SJCRH30 (cell line): ENCODE results near the gene ACAT1. TPM values are rescaled to one million over a fixed set of nuclear protein-coding genes. Genes with fewer than 3 reads are reported as not detected.
A peak's percentile ranks its signal among the peaks of the same experiment; 100 is the strongest.
"Not testable (repeated sequence)": the region's sequence is repeated elsewhere in the genome, so short reads cannot be mapped to it uniquely, and the experiment has no call there.

ENCODE experiments used
- DNase-seq, 2 experiments: peaks; one replicate each; pipeline ENCODE4 v3.0.0-alpha.2; 2015 to 2020
- H3K27ac ChIP-seq: fragments of 250-450 bp; sonication (Bioruptor Pico); 2 replicates; pipeline ENCODE4 v1.5.1; 2020; ENCODE audit warnings: mild to moderate bottlenecking, moderate library complexity
- H3K27me3 ChIP-seq: fragments of 250-450 bp; sonication (Bioruptor Pico); 2 replicates; pipeline ENCODE4 v1.5.1; 2020; ENCODE audit warnings: mild to moderate bottlenecking, moderate library complexity
- H3K36me3 ChIP-seq: fragments of 250-450 bp; sonication (Bioruptor Pico); 2 replicates; pipeline ENCODE4 v1.5.1; 2020; ENCODE audit warnings: mild to moderate bottlenecking, moderate library complexity
- H3K4me1 ChIP-seq: fragments of 250-450 bp; sonication (Bioruptor Pico); 2 replicates; pipeline ENCODE4 v1.5.1; 2020; ENCODE audit warnings: mild to moderate bottlenecking, moderate library complexity
- H3K4me3 ChIP-seq: fragments of 250-450 bp; sonication (Bioruptor Pico); 2 replicates; pipeline ENCODE4 v1.5.1; 2020; ENCODE audit warnings: mild to moderate bottlenecking, moderate library complexity
- H3K9me3 ChIP-seq: fragments of 250-450 bp; sonication (Bioruptor Pico); replicated peaks from 2 replicates; pipeline ENCODE4 v1.5.1; 2020; ENCODE audit warnings: mild to moderate bottlenecking, moderate library complexity
- total RNA-seq: library from RNA; depleted of rRNA; stranded (reverse); fragments of >200 nt; shearing (Covaris generic); gene quantifications from 2 replicates; pipeline ENCODE4 v1.2.3, GENCODE V29; 2014

The ACAT1 gene
- total RNA-seq, 1 experiment from 2014 or later: 65.9 TPM

GRCh38 chr11:108128772-108129171 is 7.4 kb downstream of the ACAT1 start:
- Histone ChIP-seq H3K36me3 (no peaks in the 10 kb centered on the region), H3K27ac (no peak overlapping the region), H3K27me3 (no peaks in the 10 kb centered on the region), H3K4me3 (no peak overlapping the region), H3K9me3 (no peaks in the 10 kb centered on the region), H3K4me1 (no peaks in the 10 kb centered on the region)
- no peak for DNase-seq

GRCh38 chr11:108131993-108132392 is 10.6 kb downstream of the ACAT1 start:
- Histone ChIP-seq H3K4me1 (no peaks in the 10 kb centered on the region), H3K27ac (no peak overlapping the region), H3K4me3 (no peak overlapping the region), H3K27me3 (no peaks in the 10 kb centered on the region), H3K9me3 (no peaks in the 10 kb centered on the region), H3K36me3 (no peaks in the 10 kb centered on the region)
- no peak for DNase-seq

GRCh38 chr11:108132993-108133538 is 11.7 kb downstream of the ACAT1 start:
- not testable (repeated sequence) for H3K4me1 ChIP-seq, H3K27ac ChIP-seq, H3K27me3 ChIP-seq, H3K4me3 ChIP-seq, H3K9me3 ChIP-seq, H3K36me3 ChIP-seq, DNase-seq

GRCh38 chr11:108135845-108136544 is 14.6 kb downstream of the ACAT1 start:
- no peak for DNase-seq
- H3K36me3 ChIP-seq: no peaks in the 10 kb centered on the region
- H3K27ac ChIP-seq: no peak overlapping the region
- H3K27me3 ChIP-seq: no peaks in the 10 kb centered on the region
- H3K9me3 ChIP-seq: no peaks in the 10 kb centered on the region
- no peaks in the 10 kb centered on the region for H3K4me1 ChIP-seq
- H3K4me3 ChIP-seq: no peak overlapping the region

GRCh38 chr11:108137212-108137611 is 15.8 kb downstream of the ACAT1 start:
- Histone ChIP-seq H3K27me3 (no peaks in the 10 kb centered on the region), H3K9me3 (no peaks in the 10 kb centered on the region), H3K4me3 (no peak overlapping the region), H3K27ac (no peak overlapping the region), H3K36me3 (0 out of 2 replicates have a peak, but pooled peaks cover 2% of the 10 kb centered on the region), H3K4me1 (no peaks in the 10 kb centered on the region)
- no peak for DNase-seq

- peak in 1 of 2 experiments; percentile 17 for DNase-seq
- Histone ChIP-seq H3K27ac (no peak overlapping the region), H3K4me1 (no peaks in the 10 kb centered on the region), H3K4me3 (no peak overlapping the region), H3K27me3 (no peaks in the 10 kb centered on the region), H3K9me3 (no peaks in the 10 kb centered on the region), H3K36me3 (peaks cover 13% of the 10 kb centered on the region)
Measured at GRCh38 chr11:108142304-108142703, 20.9 kb downstream of the ACAT1 start.

GRCh38 chr11:108144615-108145014 is 23.2 kb downstream of the ACAT1 start:
- H3K27me3 ChIP-seq: no peaks in the 10 kb centered on the region
- no peak overlapping the region for H3K4me3 ChIP-seq
- DNase-seq: no peak
- no peak overlapping the region for H3K27ac ChIP-seq
- no peaks in the 10 kb centered on the region for H3K4me1 ChIP-seq
- H3K36me3 ChIP-seq: peaks cover 16% of the 10 kb centered on the region
- H3K9me3 ChIP-seq: no peaks in the 10 kb centered on the region

- DNase-seq: no peak
- peaks cover 25% of the 10 kb centered on the region for H3K36me3 ChIP-seq
Measured at GRCh38 chr11:108147150-108147549, 25.8 kb downstream of the ACAT1 start.

GRCh38 chr11:108148556-108148955 is 27.2 kb downstream of the ACAT1 start:
- no peaks in the 10 kb centered on the region for H3K9me3 ChIP-seq
- H3K27me3 ChIP-seq: no peaks in the 10 kb centered on the region
- peaks cover 23% of the 10 kb centered on the region for H3K36me3 ChIP-seq
- no peaks in the 10 kb centered on the region for H3K4me1 ChIP-seq
- no peak overlapping the region for H3K4me3 ChIP-seq
- H3K27ac ChIP-seq: no peak overlapping the region
- no peak for DNase-seq

More at GRCh38 chr11:108147150-108147549, 25.8 kb downstream of the ACAT1 start:
- Histone ChIP-seq H3K27me3 (no peaks in the 10 kb centered on the region), H3K9me3 (no peaks in the 10 kb centered on the region), H3K27ac (no peak overlapping the region), H3K4me3 (no peak overlapping the region), H3K4me1 (no peaks in the 10 kb centered on the region)

- Histone ChIP-seq H3K9me3 (no peaks in the 10 kb centered on the region), H3K4me1 (no peaks in the 10 kb centered on the region), H3K36me3 (peaks cover 31% of the 10 kb centered on the region), H3K4me3 (no peak overlapping the region), H3K27me3 (no peaks in the 10 kb centered on the region), H3K27ac (no peak overlapping the region)
- DNase-seq: no peak
Measured at GRCh38 chr11:108154591-108154990, 33.2 kb downstream of the ACAT1 start.

GRCh38 chr11:108160970-108161566 is 39.7 kb downstream of the ACAT1 start:
- no peak overlapping the region for H3K4me3 ChIP-seq
- H3K36me3 ChIP-seq: peaks cover 35% of the 10 kb centered on the region
- H3K27me3 ChIP-seq: no peaks in the 10 kb centered on the region
- no peaks in the 10 kb centered on the region for H3K4me1 ChIP-seq
- no peak overlapping the region for H3K27ac ChIP-seq
- H3K9me3 ChIP-seq: no peaks in the 10 kb centered on the region
- DNase-seq: no peak

- H3K27ac ChIP-seq: not testable (repeated sequence)
Measured at GRCh38 chr11:108162878-108163277, 41.5 kb downstream of the ACAT1 start.

GRCh38 chr11:108167624-108168023 is 46.3 kb downstream of the ACAT1 start:
- no peak for DNase-seq
- Histone ChIP-seq H3K27ac (no peak overlapping the region), H3K4me3 (no peak overlapping the region), H3K36me3 (peaks cover 49% of the 10 kb centered on the region), H3K9me3 (no peaks in the 10 kb centered on the region), H3K4me1 (no peaks in the 10 kb centered on the region), H3K27me3 (no peaks in the 10 kb centered on the region)

More at GRCh38 chr11:108162878-108163277, 41.5 kb downstream of the ACAT1 start:
- not testable (repeated sequence) for H3K9me3 ChIP-seq, H3K27me3 ChIP-seq, H3K4me3 ChIP-seq, H3K4me1 ChIP-seq, DNase-seq
- H3K36me3 ChIP-seq: peaks cover 47% of the 10 kb centered on the region

GRCh38 chr11:108170184-108170583 is 48.8 kb downstream of the ACAT1 start:
- no peak for DNase-seq
- no peaks in the 10 kb centered on the region for H3K27me3 ChIP-seq
- no peak overlapping the region for H3K4me3 ChIP-seq
- peaks cover 54% of the 10 kb centered on the region for H3K36me3 ChIP-seq
- H3K9me3 ChIP-seq: no peaks in the 10 kb centered on the region
- H3K27ac ChIP-seq: no peak overlapping the region
- no peaks in the 10 kb centered on the region for H3K4me1 ChIP-seq

- Histone ChIP-seq H3K4me1 (no peaks in the 10 kb centered on the region), H3K27me3 (no peaks in the 10 kb centered on the region), H3K4me3 (no peak overlapping the region), H3K36me3 (peaks cover 30% of the 10 kb centered on the region), H3K9me3 (no peaks in the 10 kb centered on the region), H3K27ac (no peak overlapping the region)
- DNase-seq: no peak
Measured at GRCh38 chr11:108177570-108177969, 56.2 kb downstream of the ACAT1 start.
